Type B pancreatic cell (in vitro differentiated cells): ENCODE measurements around the gene HPCAL1. TPM values are rescaled to one million over a fixed set of nuclear protein-coding genes. Genes with fewer than 3 reads are reported as not detected.

Experiments
- DNase-seq: peaks from one replicate; pipeline ENCODE4 v3.0.0; 2021; ENCODE audit warnings: mixed read lengths; ENCODE audit not compliant: unreplicated experiment; ENCODE audit errors: extremely low spot score
- H3K27ac Mint-ChIP-seq: 2 replicates; pipeline ENCODE4 v1.8.0; 2021; ENCODE audit warnings: mild to moderate bottlenecking, mixed read lengths
- H3K27me3 Mint-ChIP-seq: 2 replicates; pipeline ENCODE4 v1.8.0; 2021; ENCODE audit warnings: mixed read lengths
- H3K36me3 Mint-ChIP-seq: 2 replicates; pipeline ENCODE4 v1.8.0; 2021; ENCODE audit warnings: mixed read lengths
- H3K4me1 Mint-ChIP-seq: one replicate; pipeline ENCODE4 v1.8.0; 2021; ENCODE audit warnings: mixed read lengths; ENCODE audit not compliant: unreplicated experiment
- H3K4me3 Mint-ChIP-seq: 2 replicates; pipeline ENCODE4 v1.8.0; 2021; ENCODE audit warnings: mild to moderate bottlenecking, mixed read lengths
- H3K9me3 Mint-ChIP-seq: 2 replicates; pipeline ENCODE4 v1.8.0; 2021; ENCODE audit warnings: mixed read lengths
- total RNA-seq: library from RNA; stranded (reverse); gene quantifications from 2 replicates; pipeline ENCODE4 v1.2.1, GENCODE V29; 2021; ENCODE audit warnings: low replicate concordance
- TF ChIP-seq, protein P1 (sequence below): fragments of 200-600 bp; sonication (generic); conservative IDR thresholded peaks from 2 replicates; pipeline ENCODE4 v1.5.0; 2021; ENCODE audit warnings: antibody characterized with exemption, mild to moderate bottlenecking

Gene HPCAL1
- total RNA-seq, 1 donor from 2014 or later, result 17.8 TPM

DNA sequence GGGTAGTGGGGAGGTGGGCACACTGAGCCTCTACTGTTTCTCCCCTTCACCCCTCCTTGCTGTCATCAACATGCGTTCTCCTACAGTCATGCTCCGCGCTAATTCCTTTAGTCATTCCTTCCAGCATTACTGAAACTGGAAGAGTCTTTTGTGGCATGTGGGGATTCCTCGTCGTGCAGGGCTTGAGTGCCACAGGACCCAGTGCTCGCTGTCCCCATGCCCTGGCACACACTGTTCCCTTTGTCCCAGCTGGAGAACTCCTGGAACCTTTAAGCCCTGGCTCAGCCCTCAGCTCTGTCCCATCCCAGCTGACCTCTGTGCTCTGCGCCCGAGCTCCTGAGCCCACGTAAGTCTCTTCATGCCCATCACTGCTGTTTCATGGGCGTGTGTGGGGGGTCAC is 103.3 kb downstream of the HPCAL1 start:
- Mint-ChIP-seq H3K4me1 (peaks cover 21% of the 10 kb centered on the region), H3K9me3 (no peaks in the 10 kb centered on the region), H3K27ac (no peak overlapping the region), H3K27me3 (no peaks in the 10 kb centered on the region), H3K36me3 (peaks cover 4% of the 10 kb centered on the region), H3K4me3 (no peak overlapping the region)
- no peak for DNase-seq
- TF ChIP-seq, protein P1, sequence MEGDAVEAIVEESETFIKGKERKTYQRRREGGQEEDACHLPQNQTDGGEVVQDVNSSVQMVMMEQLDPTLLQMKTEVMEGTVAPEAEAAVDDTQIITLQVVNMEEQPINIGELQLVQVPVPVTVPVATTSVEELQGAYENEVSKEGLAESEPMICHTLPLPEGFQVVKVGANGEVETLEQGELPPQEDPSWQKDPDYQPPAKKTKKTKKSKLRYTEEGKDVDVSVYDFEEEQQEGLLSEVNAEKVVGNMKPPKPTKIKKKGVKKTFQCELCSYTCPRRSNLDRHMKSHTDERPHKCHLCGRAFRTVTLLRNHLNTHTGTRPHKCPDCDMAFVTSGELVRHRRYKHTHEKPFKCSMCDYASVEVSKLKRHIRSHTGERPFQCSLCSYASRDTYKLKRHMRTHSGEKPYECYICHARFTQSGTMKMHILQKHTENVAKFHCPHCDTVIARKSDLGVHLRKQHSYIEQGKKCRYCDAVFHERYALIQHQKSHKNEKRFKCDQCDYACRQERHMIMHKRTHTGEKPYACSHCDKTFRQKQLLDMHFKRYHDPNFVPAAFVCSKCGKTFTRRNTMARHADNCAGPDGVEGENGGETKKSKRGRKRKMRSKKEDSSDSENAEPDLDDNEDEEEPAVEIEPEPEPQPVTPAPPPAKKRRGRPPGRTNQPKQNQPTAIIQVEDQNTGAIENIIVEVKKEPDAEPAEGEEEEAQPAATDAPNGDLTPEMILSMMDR, result no peak

DNA sequence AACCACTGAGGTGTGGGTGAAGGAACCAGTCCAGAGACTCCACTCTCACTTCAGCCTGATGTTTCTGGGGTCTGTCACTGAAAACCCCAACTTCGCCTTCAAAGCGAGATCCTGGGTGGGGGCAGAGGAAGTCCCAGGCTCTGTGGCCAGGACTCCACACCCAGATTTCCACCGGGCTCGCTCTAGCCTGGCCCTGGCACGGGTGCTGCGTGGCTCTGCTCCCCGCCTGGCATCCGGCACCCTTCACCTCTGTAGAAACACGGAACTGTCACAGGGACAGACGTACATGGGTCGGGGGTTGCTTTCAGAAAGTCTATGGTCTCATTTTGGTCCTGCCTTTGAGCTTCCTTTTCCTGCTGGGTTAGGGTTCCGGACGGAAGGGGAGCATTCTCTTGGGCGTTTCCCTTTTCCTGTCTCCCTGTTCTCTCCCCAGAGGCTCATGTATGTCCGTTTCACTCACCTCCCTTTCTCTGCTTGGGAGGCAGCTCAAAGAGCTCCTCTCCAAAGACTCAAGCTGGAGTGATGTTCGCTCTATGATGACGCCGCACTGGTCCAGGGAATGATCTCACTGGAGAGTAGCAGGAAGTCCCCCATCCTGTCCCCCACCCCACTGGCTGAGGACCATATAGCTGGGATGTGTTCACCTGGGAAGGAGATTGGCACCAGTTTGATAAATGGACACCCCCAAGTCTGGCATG is 103.9 kb downstream of the HPCAL1 start:
- Mint-ChIP-seq H3K4me1 (peaks cover 21% of the 10 kb centered on the region), H3K9me3 (no peaks in the 10 kb centered on the region), H3K27ac (no peak overlapping the region), H3K27me3 (no peaks in the 10 kb centered on the region), H3K4me3 (no peak overlapping the region), H3K36me3 (no peaks in the 10 kb centered on the region)
- DNase-seq, result no peak
- TF ChIP-seq, protein P1, result no peak

DNA sequence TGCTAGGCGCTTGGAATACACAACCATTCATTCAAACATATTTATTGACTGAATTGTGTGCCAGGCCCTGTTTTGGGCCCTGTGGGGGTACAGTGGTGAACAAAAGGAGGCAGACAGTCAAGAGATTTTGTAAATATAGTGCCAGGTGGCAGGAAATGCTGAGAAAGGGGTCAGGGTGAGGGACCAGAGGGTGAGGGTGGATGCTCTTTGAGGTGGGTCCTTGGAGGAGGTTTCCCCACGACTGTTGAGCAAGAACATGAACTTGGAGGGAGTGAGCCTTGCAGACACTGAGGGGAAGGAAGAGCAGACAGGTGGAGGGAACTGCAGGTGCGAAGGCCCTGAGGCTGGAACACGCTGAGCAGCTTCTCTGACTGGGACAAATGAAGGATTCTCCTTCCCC is 104.7 kb downstream of the HPCAL1 start:
- H3K27me3 Mint-ChIP-seq, result no peaks in the 10 kb centered on the region
- peak overlapping the region; percentile 92 for H3K27ac Mint-ChIP-seq
- H3K4me3 Mint-ChIP-seq, result no peak overlapping the region
- no peaks in the 10 kb centered on the region for H3K36me3 Mint-ChIP-seq
- peaks cover 21% of the 10 kb centered on the region for H3K4me1 Mint-ChIP-seq
- TF ChIP-seq, protein P1, result no peak
- no peak for DNase-seq
- H3K9me3 Mint-ChIP-seq, result no peaks in the 10 kb centered on the region

DNA sequence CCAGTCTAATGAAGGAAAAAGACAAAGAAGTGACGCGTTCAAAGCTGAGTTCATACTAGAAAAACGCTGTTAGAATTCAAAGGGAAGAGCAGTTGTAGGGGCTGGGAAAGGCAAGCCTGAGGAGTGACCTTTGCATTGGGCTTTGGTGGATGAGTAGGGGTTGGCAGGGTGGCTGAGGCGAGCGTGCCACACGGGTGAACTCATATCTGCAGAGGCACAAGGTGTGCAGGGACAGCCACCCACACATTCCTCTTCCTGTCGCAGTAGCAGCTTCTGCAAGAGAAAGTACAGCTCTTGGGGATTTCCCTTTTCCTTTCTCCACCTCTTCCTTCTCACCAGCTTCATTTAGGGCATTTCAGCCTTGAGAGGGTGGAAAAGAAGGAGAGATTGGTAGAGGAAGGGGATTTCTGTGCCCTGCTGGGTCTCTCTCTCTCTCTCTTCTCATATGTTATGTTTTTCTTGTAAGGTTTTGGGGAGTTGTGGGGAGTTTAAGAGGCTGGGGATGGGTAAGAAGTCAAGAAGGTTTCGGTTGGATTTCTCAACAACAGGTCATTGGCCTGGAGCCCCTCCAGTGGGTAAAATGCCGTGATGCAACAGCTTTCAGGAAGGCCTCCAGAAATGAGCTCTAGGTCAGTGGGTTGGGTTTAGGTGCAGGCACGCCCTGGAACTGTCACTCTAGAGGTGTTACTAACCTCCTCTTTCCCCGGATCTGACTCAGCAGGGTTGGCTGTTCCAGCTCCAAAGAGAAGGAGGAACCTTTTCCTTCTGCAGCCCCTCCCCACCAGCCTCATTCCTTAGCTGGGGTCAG is 105.3 kb downstream of the HPCAL1 start:
- Mint-ChIP-seq H3K9me3 (no peaks in the 10 kb centered on the region), H3K4me3 (peak overlapping the region; percentile 71), H3K27me3 (no peaks in the 10 kb centered on the region), H3K4me1 (peaks cover 21% of the 10 kb centered on the region), H3K36me3 (no peaks in the 10 kb centered on the region), H3K27ac (peak overlapping the region; percentile 92)
- TF ChIP-seq, protein P1, result no peak
- no peak for DNase-seq

DNA sequence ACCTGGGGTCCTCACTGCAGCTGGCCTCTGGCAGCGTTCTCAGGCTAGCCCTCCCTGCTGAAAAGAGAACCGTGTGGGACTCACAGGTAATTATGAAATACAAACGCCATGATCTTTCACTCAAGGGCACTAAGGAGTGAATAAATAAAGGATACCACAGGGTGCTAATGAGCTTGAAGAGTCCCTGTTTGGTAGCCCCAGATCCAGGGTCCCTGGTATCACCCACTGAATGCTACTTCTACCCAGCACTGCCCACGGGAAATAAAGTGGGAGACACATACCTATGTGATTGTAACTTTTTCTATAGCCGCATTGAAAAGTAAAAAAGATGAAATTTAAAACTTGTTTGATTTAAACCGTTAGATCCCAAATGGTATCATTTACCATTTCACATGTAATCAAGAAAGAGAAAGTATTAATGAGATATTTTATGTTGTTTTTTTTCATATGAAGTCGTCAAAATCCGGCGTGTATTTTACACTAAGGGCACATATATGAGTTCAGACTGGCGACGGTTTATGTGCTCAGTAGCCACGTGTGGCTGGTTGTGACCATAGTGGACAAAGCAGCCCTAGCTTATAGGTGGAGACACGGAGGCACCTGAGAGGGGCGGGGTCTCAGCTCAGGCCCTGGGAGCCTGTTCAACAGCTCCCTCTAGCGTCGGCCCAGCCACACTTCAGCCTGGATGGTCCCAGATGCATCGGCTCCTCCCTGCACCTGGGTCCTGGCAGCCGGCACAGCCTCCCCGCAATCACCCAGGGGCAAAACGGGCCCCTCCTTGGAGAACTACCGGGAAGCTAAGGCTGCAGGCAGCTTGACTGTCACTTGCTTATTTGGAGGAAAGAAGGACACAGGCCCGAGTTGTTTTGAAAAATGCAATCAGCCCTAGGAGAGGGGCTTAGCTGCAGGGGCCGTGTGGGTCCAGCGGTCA is 106.2 kb downstream of the HPCAL1 start:
- Mint-ChIP-seq H3K27me3 (no peaks in the 10 kb centered on the region), H3K9me3 (no peaks in the 10 kb centered on the region), H3K4me1 (peaks cover 21% of the 10 kb centered on the region), H3K4me3 (peak overlapping the region; percentile 71), H3K27ac (peak overlapping the region; percentile 92), H3K36me3 (no peaks in the 10 kb centered on the region)
- DNase-seq, result peak; percentile 86
- TF ChIP-seq, protein P1, result peak; percentile 99
